ENCODE results near the gene RNF13.

DNA sequence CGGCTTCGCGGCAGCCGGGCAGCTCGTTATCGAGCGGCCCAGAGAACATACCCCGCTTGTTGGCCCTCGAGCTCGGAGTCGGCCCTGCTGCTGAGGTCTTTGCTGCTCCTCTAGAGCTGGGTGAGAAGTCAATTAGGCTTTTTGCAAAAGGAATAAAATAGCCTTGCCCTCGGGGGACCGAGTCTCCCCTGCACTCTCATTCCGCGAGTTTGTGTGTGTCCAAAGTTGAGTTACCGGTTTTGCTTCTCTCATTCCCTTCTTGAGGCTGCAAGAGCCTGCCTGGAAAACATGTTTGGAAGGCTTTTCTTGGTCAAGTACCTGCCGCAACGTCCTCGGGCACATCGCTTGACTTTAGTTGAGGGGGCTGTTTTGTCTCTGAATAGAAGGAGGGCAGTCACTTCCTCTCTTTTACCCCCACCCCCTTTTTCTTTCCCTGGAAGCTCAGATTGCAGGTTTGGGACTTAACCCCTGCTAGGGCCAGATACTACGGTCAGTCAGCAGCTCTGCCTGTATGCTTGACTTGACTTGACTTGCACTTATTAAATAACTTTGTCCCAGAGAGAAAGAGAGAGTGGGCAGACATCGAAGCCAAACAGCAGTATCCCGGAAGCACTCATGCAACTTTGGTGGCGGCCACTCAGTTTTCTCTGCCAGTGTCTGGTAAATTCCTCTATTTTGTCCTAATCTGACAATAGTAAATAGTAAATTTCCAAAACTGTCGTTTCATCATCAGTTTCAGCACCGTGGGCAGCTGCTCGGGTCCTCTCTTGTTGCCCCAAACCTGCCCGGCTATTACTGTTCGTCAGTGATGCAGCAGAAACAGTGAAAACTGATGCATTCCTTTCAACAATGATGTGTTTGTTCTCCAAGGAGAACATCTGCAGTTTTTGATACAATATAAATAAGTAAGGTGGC is 609 bp downstream of the RNF13 start:
- TF ChIP-seq CTCF (IDR thresholded peaks at IDR 0.05) (no peak), POLR2A (IDR thresholded peaks at IDR 0.05) (no peak)
